ENCODE data around the gene KDM5B. TPM values are rescaled to one million over a fixed set of nuclear protein-coding genes. Genes with fewer than 3 reads are reported as not detected.

The KDM5B gene
- total RNA-seq, 1 experiment from 2014 or later = 83.6 TPM

- in situ Hi-C loops (cut with HindIII; ENCODE audit: low pct_unique_long_range_greater_than_20kb, low sequenced_read_pairs) = no loop called here
- CTCF ChIA-PET = interaction anchor here (0.5 kb wide), 1 partner anchor 1817 kb away, joined by 3 read pairs; no protein-coding TSS in a partner anchor
- no peak for ATAC-seq
These were observed 101.4 kb downstream of the KDM5B start for GRCh38 chr1:202706851-202707250.

GRCh38 chr1:202704601-202705000 is 103.6 kb downstream of the KDM5B start:
- H3K27ac ChIP-seq (ENCODE audit: low read length) = no peak overlapping the region
- H3K27me3 ChIP-seq (ENCODE audit: control insufficient read depth, insufficient read depth, low read length) = peaks cover 35% of the 10 kb centered on the region
- ATAC-seq (no peak), DNase-seq (ENCODE audit: low read depth, low spot score) (no peak)
- in situ Hi-C loops (cut with HindIII; ENCODE audit: low pct_unique_long_range_greater_than_20kb, low sequenced_read_pairs) = no loop called here
- H3K4me1 ChIP-seq (ENCODE audit: control insufficient read depth, insufficient read depth, low read length) = no peaks in the 10 kb centered on the region
- H3K36me3 ChIP-seq (ENCODE audit: control insufficient read depth, insufficient read depth, low read length) = no peaks in the 10 kb centered on the region
- ChIA-PET CTCF (no interaction called here), POLR2A (no interaction called here)
- no TSS peak for BruUV-seq (replicated peaks)
- intact Hi-C loops (cut with micrococcal nuclease; ENCODE audit: unreplicated experiment) = no loop called here
- TF ChIP-seq SIN3A (IDR thresholded peaks at IDR 0.05; ENCODE audit: borderline replicate concordance, insufficient read depth, low read depth, low read length) (no peak), POLR2AphosphoS5 (IDR thresholded peaks at IDR 0.05; ENCODE audit: low read depth, low read length) (no peak), CTCF (IDR thresholded peaks at IDR 0.05) (no peak), TCF7L2 (IDR thresholded peaks at IDR 0.05; ENCODE audit: low read depth, low read length) (no peak), REST (IDR thresholded peaks at IDR 0.05; ENCODE audit: insufficient read depth in 1 of 2, low read depth in 2 of 2, low read length in 1 of 2) (no peak)
- H3K4me3 ChIP-seq (ENCODE audit: low read depth in 2 of 2, low read length in 2 of 2) = no peak overlapping the region
- H3K9me3 ChIP-seq (ENCODE audit: control insufficient read depth, insufficient read depth, low read depth, low read length) = no peaks in the 10 kb centered on the region

More at GRCh38 chr1:202706851-202707250, 101.4 kb downstream of the KDM5B start:
- POLR2A ChIA-PET = no interaction called here
- BruUV-seq (replicated peaks) = no TSS peak
- TF ChIP-seq TCF7L2 (IDR thresholded peaks at IDR 0.05; ENCODE audit: low read depth, low read length) (no peak), SIN3A (IDR thresholded peaks at IDR 0.05; ENCODE audit: borderline replicate concordance, insufficient read depth, low read depth, low read length) (no peak), REST (IDR thresholded peaks at IDR 0.05; ENCODE audit: insufficient read depth in 1 of 2, low read depth in 2 of 2, low read length in 1 of 2) (no peak)
- H3K27ac ChIP-seq (ENCODE audit: low read length) = no peak overlapping the region
- intact Hi-C loops (cut with micrococcal nuclease; ENCODE audit: unreplicated experiment) = loop anchor here (2.0 kb wide), 1 partner anchor 68 kb away; no protein-coding TSS in a partner anchor
- DNase-seq (ENCODE audit: low read depth, low spot score) = no peak
- no peaks in the 10 kb centered on the region for H3K4me1 ChIP-seq (ENCODE audit: control insufficient read depth, insufficient read depth, low read length)
- peaks cover 30% of the 10 kb centered on the region for H3K27me3 ChIP-seq (ENCODE audit: control insufficient read depth, insufficient read depth, low read length)
- H3K9me3 ChIP-seq (ENCODE audit: control insufficient read depth, insufficient read depth, low read depth, low read length) = no peaks in the 10 kb centered on the region
- H3K4me3 ChIP-seq (ENCODE audit: low read depth in 2 of 2, low read length in 2 of 2) = no peak overlapping the region
- no peaks in the 10 kb centered on the region for H3K36me3 ChIP-seq (ENCODE audit: control insufficient read depth, insufficient read depth, low read length)

Measured in Panc1 (cell line).